ENCODE data around the gene ISL1. TPM values are rescaled to one million over a fixed set of nuclear protein-coding genes. Genes with fewer than 3 reads are reported as not detected.

The ISL1 gene
- total RNA-seq: not detected in 2 replicates

GRCh38 chr5:51383131-51384121, at the start of gene ISL1:
Gene ISL1, plus strand, starts transcription at chr5:51383448. Its CDS starts 224 bp downstream, at chr5:51383672.

All from hair follicle dermal papilla cell (primary cell).